ENCODE measurements around the gene DTD2.

The DTD2 gene

GRCh38 chr14:31419179-31419966, 37.9 kb downstream of the DTD2 start:
- no peak for DNase-seq (ENCODE audit: low read depth)

GRCh38 chr14:31418440-31418839, 38.9 kb downstream of the DTD2 start:
- TF ChIP-seq CTCF (IDR thresholded peaks at IDR 0.05; ENCODE audit: low read depth, low read length, missing control alignments): no peak
- DNase-seq (ENCODE audit: low read depth): no peak
- H3K4me3 ChIP-seq (ENCODE audit: low read depth, low read length): no peak overlapping the region

More at GRCh38 chr14:31419179-31419966, 37.9 kb downstream of the DTD2 start:
- H3K4me3 ChIP-seq (ENCODE audit: low read depth, low read length): peak overlapping the region; percentile 80
- TF ChIP-seq CTCF (IDR thresholded peaks at IDR 0.05; ENCODE audit: low read depth, low read length, missing control alignments): no peak

- DNase-seq (ENCODE audit: low read depth): no peak
- H3K4me3 ChIP-seq (ENCODE audit: low read depth, low read length): no peak overlapping the region
- TF ChIP-seq CTCF (IDR thresholded peaks at IDR 0.05; ENCODE audit: low read depth, low read length, missing control alignments): no peak
Observed at GRCh38 chr14:31414190-31414833, 43.0 kb downstream of the DTD2 start.

- no peak overlapping the region for H3K4me3 ChIP-seq (ENCODE audit: low read depth, low read length)
- DNase-seq (ENCODE audit: low read depth): no peak
Observed at GRCh38 chr14:31411218-31411727, 46.0 kb downstream of the DTD2 start.

GRCh38 chr14:31410048-31410650, 47.2 kb downstream of the DTD2 start:
- TF ChIP-seq CTCF (IDR thresholded peaks at IDR 0.05; ENCODE audit: low read depth, low read length, missing control alignments): no peak
- no peak overlapping the region for H3K4me3 ChIP-seq (ENCODE audit: low read depth, low read length)
- no peak for DNase-seq (ENCODE audit: low read depth)

More at GRCh38 chr14:31411218-31411727, 46.0 kb downstream of the DTD2 start:
- TF ChIP-seq CTCF (IDR thresholded peaks at IDR 0.05; ENCODE audit: low read depth, low read length, missing control alignments): no peak

- DNase-seq (ENCODE audit: low read depth): no peak
- H3K4me3 ChIP-seq (ENCODE audit: low read depth, low read length): no peak overlapping the region
- no peak for TF ChIP-seq CTCF (IDR thresholded peaks at IDR 0.05; ENCODE audit: low read depth, low read length, missing control alignments)
Observed at GRCh38 chr14:31408421-31408820, 48.9 kb downstream of the DTD2 start.

Data from GM12864 (cell line).